MG63 (cell line): ENCODE results near the gene LY6G6D. TPM values are rescaled to one million over a fixed set of nuclear protein-coding genes. Genes with fewer than 3 reads are reported as not detected.

Source experiments
- DNase-seq: peaks from one replicate; pipeline ENCODE4 v3.0.0-alpha.2; 2020
- H3K27me3 ChIP-seq: fragments of 250-450 bp; sonication (Bioruptor Pico); 2 replicates; pipeline ENCODE4 v1.5.1; 2020; ENCODE audit warnings: mild to moderate bottlenecking, moderate library complexity
- H3K36me3 ChIP-seq: fragments of 250-450 bp; sonication (Bioruptor Pico); 2 replicates; pipeline ENCODE4 v1.5.1; 2020; ENCODE audit warnings: mild to moderate bottlenecking, moderate library complexity
- H3K4me3 ChIP-seq: fragments of 250-450 bp; sonication (Bioruptor Pico); 2 replicates; pipeline ENCODE4 v1.5.1; 2020; ENCODE audit warnings: mild to moderate bottlenecking, moderate library complexity
- H3K9me3 ChIP-seq: fragments of 250-450 bp; sonication (Bioruptor Pico); 2 replicates; pipeline ENCODE4 v1.5.1; 2020; ENCODE audit warnings: mild to moderate bottlenecking, moderate library complexity
- total RNA-seq: library from RNA; depleted of rRNA; stranded (reverse); fragments of >200 nt; shearing (Covaris generic); gene quantifications from 2 replicates; pipeline ENCODE4 v1.2.3, GENCODE V29; 2014; ENCODE audit warnings: low replicate concordance

The LY6G6D gene
- total RNA-seq, 1 experiment from 2014 or later, result not detected

DNA sequence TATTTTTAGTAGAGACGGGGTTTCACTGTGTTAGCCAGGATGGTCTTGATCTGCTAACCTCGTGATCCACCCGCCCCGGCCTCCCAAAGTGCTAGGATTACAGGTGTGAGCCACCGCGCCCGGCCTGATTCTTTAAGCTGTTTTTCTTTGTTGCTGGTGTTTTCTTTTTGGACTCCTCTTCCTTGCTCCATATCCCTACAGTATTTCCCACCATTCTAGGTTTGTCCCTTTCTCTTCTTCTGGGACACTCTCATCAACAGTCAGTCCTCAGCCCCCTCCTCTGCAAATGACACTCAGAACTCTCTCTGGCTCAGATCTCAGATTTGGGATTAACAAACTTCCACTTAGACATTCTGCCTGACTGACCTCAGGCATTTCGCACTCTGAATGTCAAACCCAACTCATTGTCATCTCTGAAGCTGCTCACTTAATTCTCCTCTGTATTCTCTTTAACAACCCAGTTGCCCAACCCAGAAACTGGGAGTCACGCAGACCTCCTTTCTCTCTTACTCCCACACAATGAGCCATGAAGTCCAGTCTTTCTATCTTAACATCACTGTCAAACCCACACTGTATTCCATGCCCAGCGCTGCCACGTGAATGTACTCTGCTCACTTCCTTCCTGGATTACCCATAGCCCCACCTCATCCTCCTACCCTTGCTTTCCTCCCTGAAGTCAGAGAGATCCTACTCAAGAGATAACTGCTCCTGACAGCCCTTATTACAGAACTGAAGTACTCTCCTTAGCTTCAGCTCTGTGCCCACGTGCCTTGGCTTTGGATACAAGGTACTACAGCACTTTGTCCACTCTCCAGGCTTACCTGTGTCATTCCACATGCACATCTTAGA lies 10.6 kb downstream of the LY6G6D start:
- Histone ChIP-seq H3K36me3 (peaks cover 4% of the 10 kb centered on the region), H3K4me3 (no peak overlapping the region), H3K9me3 (no peaks in the 10 kb centered on the region)

GRCh38 chr6:31727034-31727716 lies 12.0 kb downstream of the LY6G6D start:
- Histone ChIP-seq H3K9me3 (no peaks in the 10 kb centered on the region), H3K36me3 (peaks cover 16% of the 10 kb centered on the region), H3K27me3 (no peaks in the 10 kb centered on the region), H3K4me3 (no peak overlapping the region)
- DNase-seq, result no peak

More for the DNA sequence above, 10.6 kb downstream of the LY6G6D start:
- no peak for DNase-seq
- no peaks in the 10 kb centered on the region for H3K27me3 ChIP-seq

DNA sequence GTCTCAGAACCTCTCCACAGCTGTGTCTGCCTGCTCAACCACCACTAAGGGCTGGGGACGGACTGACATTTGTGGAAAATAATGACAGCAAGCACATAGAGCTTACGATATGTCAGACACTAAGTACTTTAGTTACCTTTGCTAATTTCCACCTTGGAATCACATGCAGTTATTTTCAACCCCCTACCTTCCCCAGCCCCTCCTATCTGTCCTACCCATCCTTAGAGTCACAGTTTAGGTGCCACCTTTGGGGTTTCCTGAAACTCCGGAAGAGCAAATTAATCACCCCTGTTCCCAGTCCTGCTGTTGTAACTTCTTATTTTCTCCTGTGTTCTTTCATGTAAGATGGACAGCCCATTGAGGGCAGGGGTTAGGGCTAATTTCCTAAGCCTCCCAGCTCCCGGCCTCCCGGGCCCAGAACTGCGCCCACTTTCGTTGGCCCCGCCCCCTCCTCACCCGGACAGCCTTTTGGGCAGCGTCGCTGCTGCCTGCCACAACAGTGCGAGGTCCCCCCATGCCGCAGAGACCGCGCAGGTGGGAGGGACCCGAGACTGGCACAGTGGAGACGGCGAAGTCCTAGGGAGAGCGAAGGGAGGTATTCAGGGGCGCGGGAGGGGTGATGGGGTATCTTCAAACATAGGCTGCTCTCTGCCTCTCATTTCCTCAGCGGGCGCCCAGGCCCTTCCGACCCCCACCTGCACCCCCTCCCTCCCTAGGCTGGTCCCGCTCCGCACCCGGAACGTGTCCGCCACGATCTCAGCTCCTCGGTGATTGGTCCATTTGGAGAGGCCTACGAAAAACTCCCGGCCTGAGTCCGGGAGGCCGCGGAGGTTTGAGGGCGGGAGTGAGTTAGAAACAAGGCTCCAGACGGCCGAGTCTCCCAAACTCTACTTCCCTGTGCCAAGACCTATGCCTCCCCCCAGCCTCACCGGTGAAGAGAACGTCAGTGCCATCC lies 12.8 kb downstream of the LY6G6D start:
- no peak overlapping the region for H3K4me3 ChIP-seq
- DNase-seq, result no peak

GRCh38 chr6:31728767-31729514 lies 13.8 kb downstream of the LY6G6D start, which contains the start of gene DDAH2:
TSS of gene DDAH2 (minus strand) at chr6:31729299. CDS start at chr6:31729161, 138 bp downstream.
- Histone ChIP-seq H3K4me3 (peak within 1 kb of the TSS; percentile 66), H3K36me3 (peaks cover 31% of the 10 kb centered on the region), H3K9me3 (no peaks in the 10 kb centered on the region), H3K27me3 (no peaks in the 10 kb centered on the region)
- DNase-seq, result no peak

More for the DNA sequence above, 12.8 kb downstream of the LY6G6D start:
- no peaks in the 10 kb centered on the region for H3K27me3 ChIP-seq
- H3K9me3 ChIP-seq, result no peaks in the 10 kb centered on the region
- H3K36me3 ChIP-seq, result peaks cover 22% of the 10 kb centered on the region

DNA sequence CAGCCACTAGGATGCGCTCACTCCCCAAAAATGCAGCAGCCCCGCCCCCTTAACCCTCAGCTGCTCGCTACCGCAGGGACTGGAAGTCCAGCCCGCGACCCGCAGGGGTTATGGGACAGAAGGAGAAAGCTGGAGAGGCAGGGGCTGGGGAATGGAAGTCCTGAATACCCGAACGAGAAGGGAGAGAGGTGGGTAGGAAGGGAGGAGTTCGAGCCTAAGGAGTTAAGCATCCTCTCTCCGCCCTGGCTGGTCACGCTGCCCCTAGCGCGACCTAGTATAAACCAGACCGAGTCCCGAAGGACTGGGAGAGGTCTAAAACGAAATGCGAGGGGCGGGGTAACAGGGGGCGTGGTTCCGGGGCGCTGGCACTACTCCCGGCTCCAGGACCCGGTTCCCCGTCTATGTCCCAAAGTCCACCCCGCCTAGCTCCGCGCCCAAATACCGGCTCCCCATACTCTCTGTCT lies 14.4 kb downstream of the LY6G6D start:
- Histone ChIP-seq H3K9me3 (no peaks in the 10 kb centered on the region), H3K27me3 (no peaks in the 10 kb centered on the region), H3K4me3 (peak overlapping the region; percentile 66), H3K36me3 (peaks cover 37% of the 10 kb centered on the region)
- peak; percentile 73 for DNase-seq

GRCh38 chr6:31729979-31730630 lies 15.0 kb downstream of the LY6G6D start:
- peak; percentile 83 for DNase-seq
- peaks cover 43% of the 10 kb centered on the region for H3K36me3 ChIP-seq
- H3K27me3 ChIP-seq, result no peaks in the 10 kb centered on the region
- H3K9me3 ChIP-seq, result no peaks in the 10 kb centered on the region
- peak overlapping the region; percentile 66 for H3K4me3 ChIP-seq

- H3K27me3 ChIP-seq, result no peaks in the 10 kb centered on the region
- DNase-seq, result no peak
- H3K36me3 ChIP-seq, result peaks cover 45% of the 10 kb centered on the region
- H3K4me3 ChIP-seq, result peak overlapping the region; percentile 66
- no peaks in the 10 kb centered on the region for H3K9me3 ChIP-seq
Measured at GRCh38 chr6:31730631-31731086, 15.5 kb downstream of the LY6G6D start.

- DNase-seq, result no peak
- peaks cover 45% of the 10 kb centered on the region for H3K36me3 ChIP-seq
- no peaks in the 10 kb centered on the region for H3K9me3 ChIP-seq
- H3K4me3 ChIP-seq, result no peak overlapping the region
- no peaks in the 10 kb centered on the region for H3K27me3 ChIP-seq
Measured at GRCh38 chr6:31732029-31732428, 16.9 kb downstream of the LY6G6D start.

DNA sequence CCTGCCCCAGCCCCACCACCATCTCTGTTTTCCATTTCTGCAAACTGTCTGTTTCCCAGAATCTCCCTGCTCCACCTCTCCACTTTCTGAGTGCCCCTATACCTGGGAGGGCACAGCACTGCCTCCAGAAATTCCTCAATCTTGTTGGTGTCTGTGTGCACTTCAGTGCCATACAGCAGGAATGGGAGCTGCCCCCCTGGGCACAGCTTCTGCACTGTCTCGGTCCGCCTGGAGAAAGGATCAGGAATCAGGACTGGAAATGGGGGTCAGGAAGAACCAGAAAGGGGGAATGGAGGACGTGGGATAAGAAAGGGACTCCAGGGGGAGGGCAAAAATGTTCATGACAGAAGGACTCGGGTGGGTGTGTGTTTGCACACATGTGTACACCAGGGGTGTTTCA lies 18.6 kb downstream of the LY6G6D start:
- no peaks in the 10 kb centered on the region for H3K27me3 ChIP-seq
- H3K9me3 ChIP-seq, result no peaks in the 10 kb centered on the region
- H3K36me3 ChIP-seq, result peaks cover 45% of the 10 kb centered on the region
- no peak for DNase-seq
- H3K4me3 ChIP-seq, result no peak overlapping the region; the same call in 1 of the 2 replicates

DNA sequence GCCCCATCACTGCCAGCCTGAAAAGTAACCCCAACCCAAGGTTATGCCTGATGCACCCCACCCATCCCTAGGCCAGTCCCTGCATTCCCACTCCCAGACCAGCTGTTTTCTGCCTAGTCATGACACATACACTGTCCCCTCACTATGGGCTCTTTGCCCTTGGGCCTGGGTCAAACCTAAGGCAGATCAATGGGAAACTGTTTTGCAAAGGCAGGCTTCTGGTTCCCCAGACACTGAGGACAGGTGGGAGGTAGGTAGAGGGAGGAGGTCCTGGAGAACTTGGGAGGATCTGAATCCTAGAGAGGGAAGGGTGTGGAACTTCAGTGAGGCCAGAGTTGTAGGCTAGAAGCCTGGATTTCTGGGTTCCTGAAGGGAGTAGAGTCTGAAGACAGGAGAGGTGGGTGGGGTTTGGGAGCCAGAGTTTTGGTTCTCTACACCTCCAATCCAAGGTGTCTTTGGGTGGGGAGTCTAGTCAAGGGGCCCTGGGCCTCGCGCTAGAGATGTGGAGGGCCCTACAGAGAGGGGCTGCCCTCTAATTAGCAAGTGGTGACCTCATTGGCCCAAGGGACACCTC lies 19.2 kb downstream of the LY6G6D start:
- H3K4me3 ChIP-seq, result peak overlapping the region; percentile 82
- no peaks in the 10 kb centered on the region for H3K27me3 ChIP-seq
- no peaks in the 10 kb centered on the region for H3K9me3 ChIP-seq
- DNase-seq, result no peak
- peaks cover 45% of the 10 kb centered on the region for H3K36me3 ChIP-seq

- peak overlapping the region; percentile 82 for H3K4me3 ChIP-seq
- peaks cover 45% of the 10 kb centered on the region for H3K36me3 ChIP-seq
- peak; percentile 73 for DNase-seq
- H3K27me3 ChIP-seq, result no peaks in the 10 kb centered on the region
- H3K9me3 ChIP-seq, result no peaks in the 10 kb centered on the region
Measured at GRCh38 chr6:31734821-31735406, 19.8 kb downstream of the LY6G6D start.

- Histone ChIP-seq H3K36me3 (peaks cover 38% of the 10 kb centered on the region), H3K27me3 (no peaks in the 10 kb centered on the region), H3K9me3 (no peaks in the 10 kb centered on the region), H3K4me3 (peak within 1 kb of the TSS; percentile 82)
- peak; percentile 88 for DNase-seq
Measured at GRCh38 chr6:31736021-31736767, 21.0 kb downstream of the LY6G6D start, which contains the start of gene CLIC1. TSS of gene CLIC1 (minus strand) at chr6:31736530. CDS start at chr6:31736300, 230 bp downstream.

DNA sequence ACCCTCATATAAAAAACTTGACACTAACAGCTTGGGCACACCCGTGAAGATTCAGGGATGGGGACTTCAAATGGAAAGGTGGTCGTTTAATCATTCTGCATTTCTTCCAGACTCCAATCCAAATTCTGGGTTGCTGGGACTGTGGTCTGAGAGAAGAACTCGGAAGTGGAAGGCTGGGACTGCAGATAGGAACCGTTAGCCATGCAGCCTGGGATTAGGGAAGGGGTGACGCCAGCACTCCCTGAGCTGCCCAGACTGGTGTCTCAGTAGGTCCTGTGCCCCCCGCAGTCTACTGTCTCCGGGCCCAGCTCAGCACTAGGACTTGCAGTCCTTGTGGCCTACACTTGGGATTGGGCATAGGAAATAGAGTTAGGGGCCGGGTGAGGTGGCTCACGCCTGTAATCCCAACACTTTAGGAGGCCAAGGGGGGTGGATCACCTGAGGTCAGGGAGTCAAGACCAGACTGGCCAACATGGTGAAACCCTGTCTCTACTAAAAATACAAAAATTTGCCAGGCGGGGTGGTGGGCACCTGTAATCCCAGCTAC lies 21.7 kb downstream of the LY6G6D start:
- peak overlapping the region; percentile 82 for H3K4me3 ChIP-seq
- H3K9me3 ChIP-seq, result no peaks in the 10 kb centered on the region
- DNase-seq, result no peak
- H3K27me3 ChIP-seq, result no peaks in the 10 kb centered on the region
- peaks cover 38% of the 10 kb centered on the region for H3K36me3 ChIP-seq
